Transverse colon (tissue), 4 donors: ENCODE results near the gene UBC. TPM values are rescaled to one million over a fixed set of nuclear protein-coding genes. Genes with fewer than 3 reads are reported as not detected.
"Not testable (repeated sequence)": the region's sequence is repeated elsewhere in the genome, so short reads cannot be mapped to it uniquely, and the experiment has no call there.

Source experiments
- DNase-seq: peaks from one replicate; pipeline ENCODE4 v3.0.0-alpha.2; 2019
- H3K27ac ChIP-seq, 4 donors: fragments of 200-600 bp; sonication (generic); 2 replicates each; pipeline ENCODE4 v1.5.1; 2016 to 2018; ENCODE audit warnings: inconsistent platforms in 4 of 4
- H3K27me3 ChIP-seq: fragments of 200-600 bp; sonication (generic); 2 replicates; pipeline ENCODE4 v1.5.1; 2017; ENCODE audit warnings: inconsistent platforms
- H3K36me3 ChIP-seq, 4 donors: fragments of 200-600 bp; sonication (generic); 2 replicates each; pipeline ENCODE4 v1.5.1; 2017 to 2019; ENCODE audit warnings: inconsistent platforms in 4 of 4
- H3K4me1 ChIP-seq, 4 donors: fragments of 200-600 bp; sonication (generic); 2 replicates each; pipeline ENCODE4 v1.5.1; 2017 to 2020; ENCODE audit warnings: inconsistent platforms in 4 of 4
- H3K4me3 ChIP-seq, 4 donors: fragments of 200-600 bp; sonication (generic); 1 replicate in 1 of 4; 2 replicates in 3 of 4; pipeline versions ENCODE4 v1.5.1 to v1.6.1; 2017 to 2019; ENCODE audit warnings: inconsistent platforms in 4 of 4
- H3K9me3 ChIP-seq, 2 donors: fragments of 200-600 bp; sonication (generic); 2 replicates each; pipeline ENCODE4 v1.5.1; 2017 to 2019; ENCODE audit warnings: inconsistent platforms in 2 of 2
- EP300 ChIP-seq: sonication (generic); formaldehyde crosslinking; IDR thresholded peaks from one replicate; pipeline ENCODE4 v1.6.1; 2017; ENCODE audit warnings: antibody characterized with exemption, low read depth
- POLR2A ChIP-seq: fragments of 450-650 bp; IDR thresholded peaks from one replicate; pipeline ENCODE4 v1.6.1; 2016; ENCODE audit warnings: antibody characterized with exemption, mild to moderate bottlenecking, moderate library complexity
- POLR2AphosphoS5 ChIP-seq, 3 donors: sonication (generic); formaldehyde crosslinking; IDR thresholded peaks; one replicate each; pipeline ENCODE4 v1.6.1; 2016; ENCODE audit warnings: antibody characterized with exemption in 3 of 3
- WGBS, 2 donors: methylation state at CpG; one replicate each; pipeline ENCODE4 v1.1.5; 2018; ENCODE audit warnings: low coverage in 1 of 2; 5-methylcytosine and 5-hydroxymethylcytosine counted together
- in situ Hi-C, 4 donors: fragments of 200-750 bp; cut with MboI; loops; one replicate each; pipeline versions ENCODE4 v1.15.0 to v1.15.1; 2017; ENCODE audit warnings: low sequenced_read_pairs in 3 of 4, low pct_ligation_motif_present in 1 of 4, low pct_unique_long_range_greater_than_20kb in 1 of 4
- intact Hi-C: fragments of 100-400 bp; cut with DNase I; formaldehyde crosslinking; loops from one replicate; pipeline ENCODE4 v1.15.1; 2023; ENCODE audit warnings: low total_unique reads
- total RNA-seq, 4 donors: library from RNA; depleted of rRNA; stranded (reverse); fragments of >200 nt; gene quantifications; one replicate each; pipeline ENCODE4 v1.1.0, GENCODE V29; 2016
- TF ChIP-seq, protein P1 (sequence below), 5 experiments: fragments of 200-600 bp in 3 of 5; fragments of 450-650 bp in 2 of 5; sonication (generic) in 3 of 5; IDR thresholded peaks; 1 replicate in 2 of 5; 2 replicates in 3 of 5; pipeline ENCODE4 v1.5.1; 2016 to 2017; ENCODE audit warnings: antibody characterized with exemption in 5 of 5, inconsistent platforms in 3 of 5, mild to moderate bottlenecking in 2 of 5, moderate library complexity in 1 of 5

Gene UBC
- total RNA-seq, 4 donors from 2014 or later, result 1,242 to 1,580 (median 1,406) TPM

DNA sequence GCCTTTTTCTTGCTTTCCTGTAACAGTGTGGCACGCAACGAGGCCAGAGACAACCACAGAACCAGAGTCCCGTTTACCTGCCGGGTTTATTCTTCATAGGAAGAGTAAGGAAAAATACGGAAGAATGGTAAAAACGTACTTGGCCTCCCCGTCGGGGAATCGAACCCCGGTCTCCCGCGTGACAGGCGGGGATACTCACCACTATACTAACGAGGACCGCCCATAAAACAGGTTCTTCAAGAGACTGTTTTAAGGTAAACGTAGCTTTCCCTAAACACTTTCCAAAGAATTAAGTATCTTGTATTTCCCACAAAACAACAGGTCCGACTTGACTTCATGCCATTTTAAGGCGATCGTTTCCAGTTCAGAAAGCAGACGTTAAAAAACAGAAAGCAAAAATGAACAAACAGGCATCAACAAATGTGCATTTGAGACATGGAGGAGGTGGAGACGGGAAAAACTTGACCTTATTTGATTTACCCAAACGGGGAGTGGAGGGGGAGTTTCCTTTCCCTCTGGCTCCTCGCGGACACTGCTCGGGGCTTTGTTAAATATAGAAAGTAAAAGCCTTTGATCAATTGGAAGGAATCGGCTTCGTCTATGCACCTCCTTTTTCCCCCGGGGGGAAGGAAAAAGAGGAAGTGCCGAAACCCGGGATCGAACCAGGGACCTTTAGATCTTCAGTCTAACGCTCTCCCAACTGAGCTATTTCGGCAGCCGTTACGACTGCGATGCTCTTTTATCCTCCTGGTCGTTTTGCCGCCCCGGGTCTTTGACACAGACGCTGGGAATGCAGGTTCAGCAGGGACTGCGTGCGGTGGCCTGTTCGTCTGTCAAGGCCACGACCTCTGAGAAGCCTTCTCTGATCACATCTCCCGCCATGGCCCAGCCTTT, 13.0 kb upstream of the UBC start:
- no peaks in the 10 kb centered on the region for H3K36me3 ChIP-seq
- H3K4me3 ChIP-seq, result peak overlapping the region; percentile 44 to 70 (median 58)
- H3K27me3 ChIP-seq, result no peaks in the 10 kb centered on the region
- H3K4me1 ChIP-seq, result peaks cover 0 to 19% (median 8%) of the 10 kb centered on the region in 4 donors
- intact Hi-C loops (no loop called here), in situ Hi-C loops (no loop called here)
- H3K9me3 ChIP-seq, result no peaks in the 10 kb centered on the region
- WGBS, 2 donors, result 0 to 1% methylated on average over 33 to 45 of the region's 45 CpGs
- no peak for TF ChIP-seq POLR2A
- no peak for TF ChIP-seq EP300
- TF ChIP-seq POLR2AphosphoS5 (IDR thresholded peaks at IDR 0.05), result peak in 2 of 3 donors; percentile 21 to 24
- TF ChIP-seq, protein P1, sequence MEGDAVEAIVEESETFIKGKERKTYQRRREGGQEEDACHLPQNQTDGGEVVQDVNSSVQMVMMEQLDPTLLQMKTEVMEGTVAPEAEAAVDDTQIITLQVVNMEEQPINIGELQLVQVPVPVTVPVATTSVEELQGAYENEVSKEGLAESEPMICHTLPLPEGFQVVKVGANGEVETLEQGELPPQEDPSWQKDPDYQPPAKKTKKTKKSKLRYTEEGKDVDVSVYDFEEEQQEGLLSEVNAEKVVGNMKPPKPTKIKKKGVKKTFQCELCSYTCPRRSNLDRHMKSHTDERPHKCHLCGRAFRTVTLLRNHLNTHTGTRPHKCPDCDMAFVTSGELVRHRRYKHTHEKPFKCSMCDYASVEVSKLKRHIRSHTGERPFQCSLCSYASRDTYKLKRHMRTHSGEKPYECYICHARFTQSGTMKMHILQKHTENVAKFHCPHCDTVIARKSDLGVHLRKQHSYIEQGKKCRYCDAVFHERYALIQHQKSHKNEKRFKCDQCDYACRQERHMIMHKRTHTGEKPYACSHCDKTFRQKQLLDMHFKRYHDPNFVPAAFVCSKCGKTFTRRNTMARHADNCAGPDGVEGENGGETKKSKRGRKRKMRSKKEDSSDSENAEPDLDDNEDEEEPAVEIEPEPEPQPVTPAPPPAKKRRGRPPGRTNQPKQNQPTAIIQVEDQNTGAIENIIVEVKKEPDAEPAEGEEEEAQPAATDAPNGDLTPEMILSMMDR (IDR thresholded peaks at IDR 0.05), result peak in 1 of 5 experiments; percentile 7
- peak overlapping the region; percentile 90 to 98 (median 94) for H3K27ac ChIP-seq
- peak; percentile 95 for DNase-seq

DNA sequence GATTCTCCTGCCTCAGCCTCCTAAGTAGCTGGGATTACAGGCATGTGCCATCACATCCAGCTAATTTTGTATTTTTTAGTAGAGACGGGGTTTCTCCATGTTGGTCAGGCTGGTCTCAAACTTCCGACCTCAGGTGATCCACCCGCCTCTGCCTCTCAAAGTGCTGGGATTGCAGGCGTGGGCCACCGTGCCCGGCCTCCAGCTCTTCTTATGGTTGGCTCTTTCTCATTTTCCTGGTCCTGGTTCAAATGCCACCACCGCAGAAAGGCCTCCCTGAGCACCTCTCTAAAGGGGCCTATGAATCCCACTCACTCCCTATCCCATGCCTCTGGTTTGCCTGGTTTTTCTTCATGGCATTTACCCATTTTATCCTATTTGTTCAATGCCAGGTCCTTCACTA, 11.3 kb upstream of the UBC start:
- intact Hi-C loops, in situ Hi-C loops, H3K9me3 ChIP-seq, H3K4me3 ChIP-seq, H3K27ac ChIP-seq, DNase-seq, H3K27me3 ChIP-seq, H3K36me3 ChIP-seq: not testable (repeated sequence)
- peaks cover 0 to 35% (median 15%) of the 10 kb centered on the region in 4 donors for H3K4me1 ChIP-seq
- WGBS, 2 donors, result 85% methylated on average over 7 of the region's 7 CpGs; no CpG with 5 or more reads in 1 of the 2 donors

DNA sequence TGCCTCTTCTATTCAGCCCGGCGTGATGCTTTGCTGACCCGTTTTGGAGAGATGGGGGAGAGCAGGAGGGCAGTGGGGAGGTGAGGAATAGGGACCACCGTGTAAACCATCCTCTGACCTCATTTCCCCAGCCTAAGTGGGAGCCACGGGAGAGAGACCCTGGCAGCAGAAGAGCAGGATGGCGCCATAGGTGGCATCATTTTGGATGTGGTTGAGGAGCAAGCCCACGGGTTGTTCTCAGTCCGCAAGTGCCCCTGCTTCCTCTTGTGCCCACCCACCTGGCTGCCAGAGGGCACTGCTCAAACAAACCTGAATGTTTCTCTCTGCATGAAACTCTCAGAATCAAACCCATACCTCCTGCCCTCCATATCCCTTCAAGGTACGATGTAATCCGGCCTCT, 10.7 kb upstream of the UBC start:
- in situ Hi-C loops, result no loop called here
- intact Hi-C loops, result no loop called here
- H3K9me3 ChIP-seq, result no peaks in the 10 kb centered on the region
- H3K36me3 ChIP-seq, result no peaks in the 10 kb centered on the region
- DNase-seq, result no peak
- TF ChIP-seq POLR2AphosphoS5 (IDR thresholded peaks at IDR 0.05) (no peak), POLR2A (no peak), EP300 (no peak)
- H3K27me3 ChIP-seq, result no peaks in the 10 kb centered on the region
- WGBS, 2 donors, result 80 to 86% methylated on average over 5 to 10 of the region's 10 CpGs
- H3K4me3 ChIP-seq, result no peak overlapping the region
- no peak overlapping the region for H3K27ac ChIP-seq
- H3K4me1 ChIP-seq, result peaks cover 0 to 42% (median 19%) of the 10 kb centered on the region in 4 donors

DNA sequence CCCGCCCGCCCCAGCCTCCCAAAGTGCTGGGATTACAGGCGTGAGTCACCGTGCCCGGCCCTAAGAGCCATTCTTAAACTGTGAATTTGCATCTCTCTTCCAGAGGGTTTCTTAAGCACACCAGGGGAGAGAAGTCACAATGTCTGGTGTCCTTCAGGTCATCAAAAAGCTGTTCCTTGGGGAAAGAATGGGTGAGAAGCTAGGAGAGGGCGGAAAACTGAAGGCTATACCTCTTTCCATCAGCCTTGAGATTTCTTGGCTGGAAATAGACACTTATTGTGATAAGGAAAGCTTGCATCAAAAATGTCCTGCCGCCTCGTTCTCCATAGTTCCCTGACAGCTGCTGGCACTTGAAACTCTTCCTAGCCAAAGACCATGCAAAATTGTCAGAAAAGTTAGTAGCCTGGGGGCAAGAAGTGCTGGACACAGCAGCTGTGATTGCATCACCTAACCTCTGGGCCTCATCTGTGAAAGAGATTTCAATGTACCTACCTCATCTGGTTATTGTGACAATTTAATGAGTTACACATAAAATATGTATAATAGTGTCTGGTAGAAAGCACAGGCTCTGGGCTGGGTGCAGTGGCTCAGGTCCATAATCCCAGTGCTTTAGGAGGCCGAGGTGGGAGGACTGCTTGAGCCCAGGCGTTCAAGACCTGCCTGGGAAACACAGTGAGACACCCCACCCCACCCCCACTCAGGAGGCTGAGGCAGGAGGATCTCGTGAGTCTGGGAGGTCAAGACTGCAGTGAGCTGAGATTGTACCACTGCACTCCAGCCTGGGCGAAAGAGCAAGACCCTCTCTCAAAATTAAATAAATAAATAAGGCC, 9.7 kb upstream of the UBC start:
- WGBS, 2 donors, result 71 to 100% methylated on average over 1 to 12 of the region's 12 CpGs
- Histone ChIP-seq H3K4me1 (peaks cover under 1 to 49% (median 26%) of the 10 kb centered on the region in 4 donors), H3K27me3 (no peaks in the 10 kb centered on the region), H3K36me3 (no peaks in the 10 kb centered on the region), H3K4me3 (no peak overlapping the region), H3K27ac (peak overlapping the region in 2 of 4 donors; percentile 1 to 16), H3K9me3 (no peaks in the 10 kb centered on the region)
- no peak for DNase-seq
- in situ Hi-C loops, result no loop called here
- intact Hi-C loops, result no loop called here
- TF ChIP-seq POLR2A, result no peak
- TF ChIP-seq EP300, result no peak
- TF ChIP-seq, protein P1 (IDR thresholded peaks at IDR 0.05), result no peak
- TF ChIP-seq POLR2AphosphoS5 (IDR thresholded peaks at IDR 0.05), result no peak
